ENCODE measurements around the gene CCT8.

The CCT8 gene

GRCh38 chr21:29076731-29077640, 3.5 kb upstream of the CCT8 start:
- peak; percentile 62 for DNase-seq

- DNase-seq = no peak
Observed at GRCh38 chr21:29075706-29076466, 2.4 kb upstream of the CCT8 start.

GRCh38 chr21:29074783-29075182, 1.3 kb upstream of the CCT8 start:
- no peak for DNase-seq

DNA sequence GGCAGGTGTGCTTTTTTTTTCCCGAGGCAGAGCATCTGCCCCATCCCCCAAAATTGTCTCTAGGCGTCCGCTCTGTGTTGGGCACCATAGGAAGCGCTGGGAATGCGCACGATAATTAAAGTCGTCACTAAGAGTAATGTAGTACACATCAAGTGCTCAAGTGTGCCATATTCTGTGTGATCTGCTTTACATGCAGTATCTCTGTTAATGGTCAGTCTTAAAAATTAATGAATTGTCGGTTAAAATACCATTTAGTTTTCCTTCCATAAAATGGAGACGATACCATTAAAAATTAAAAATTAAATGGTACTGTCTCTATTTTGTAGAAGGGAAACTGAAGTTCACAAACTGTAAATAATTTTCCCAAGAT, 544 bp upstream of the CCT8 start:
- no peak for DNase-seq

- no peak for DNase-seq
Observed at GRCh38 chr21:29072873-29073221, 601 bp downstream of the CCT8 start.

DNA sequence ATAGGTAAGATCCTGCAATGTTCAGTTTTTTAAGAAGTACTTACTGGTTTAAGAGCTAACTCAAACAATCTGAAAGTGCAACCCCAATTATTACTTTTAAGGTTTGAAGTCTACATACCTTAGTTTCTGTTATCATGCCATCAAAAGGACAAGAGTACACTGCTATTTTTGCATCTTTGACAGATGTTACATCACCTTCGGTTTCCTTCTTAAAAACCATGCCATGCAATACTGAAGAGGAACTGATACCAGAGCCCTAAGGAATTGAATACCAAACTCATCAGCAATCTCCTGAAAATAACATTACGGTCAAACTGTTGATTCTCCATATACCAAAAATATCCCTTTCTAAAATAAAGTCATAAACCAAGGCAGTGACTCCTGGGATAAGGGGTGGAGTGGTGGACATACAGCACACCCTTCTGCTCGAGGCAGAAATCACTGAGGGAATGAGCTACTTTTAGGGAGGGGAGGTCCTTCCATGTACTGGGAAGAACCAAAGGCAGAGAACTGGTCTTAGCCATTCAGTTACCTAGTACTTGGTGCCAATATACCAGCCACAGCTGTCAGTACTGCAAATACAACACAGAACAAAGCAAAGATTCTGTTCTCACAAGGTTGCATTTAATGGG, 8.5 kb downstream of the CCT8 start:
- no peak for DNase-seq

GRCh38 chr21:29056538-29057050, 16.9 kb downstream of the CCT8 start:
- no peak for DNase-seq

- peak; percentile 24 for DNase-seq
Observed at GRCh38 chr21:29056005-29056404, 17.4 kb downstream of the CCT8 start.

GRCh38 chr21:29055080-29055479, 18.4 kb downstream of the CCT8 start:
- no peak for DNase-seq

GRCh38 chr21:29053656-29054055, 19.8 kb downstream of the CCT8 start:
- no peak for DNase-seq

DNA sequence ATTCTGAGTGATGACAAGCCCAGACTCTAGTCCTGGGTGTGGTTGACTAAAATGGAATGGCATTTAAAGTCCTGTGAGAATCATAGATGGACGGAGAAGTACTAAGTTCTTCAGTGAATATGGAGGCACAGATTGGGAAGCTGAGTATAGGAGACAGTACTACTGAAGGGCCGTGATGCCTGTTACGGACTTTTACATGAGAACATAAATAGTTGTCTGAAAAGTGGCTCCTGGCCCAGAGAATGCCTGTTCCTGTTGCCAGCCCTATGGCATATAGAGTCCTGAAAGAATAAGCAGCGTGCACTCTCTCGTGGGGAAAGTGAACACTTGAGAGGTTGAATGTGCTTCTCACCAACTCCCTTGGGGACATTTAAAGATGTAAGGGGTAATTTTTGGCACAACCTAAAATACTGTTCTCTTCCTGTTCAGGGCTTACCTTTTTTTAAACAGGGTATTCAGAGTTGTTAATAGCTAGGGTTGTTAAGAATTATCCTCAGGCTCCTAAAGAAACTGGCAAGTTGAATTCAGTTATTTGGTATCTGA, 20.4 kb downstream of the CCT8 start:
- DNase-seq = no peak

DNA sequence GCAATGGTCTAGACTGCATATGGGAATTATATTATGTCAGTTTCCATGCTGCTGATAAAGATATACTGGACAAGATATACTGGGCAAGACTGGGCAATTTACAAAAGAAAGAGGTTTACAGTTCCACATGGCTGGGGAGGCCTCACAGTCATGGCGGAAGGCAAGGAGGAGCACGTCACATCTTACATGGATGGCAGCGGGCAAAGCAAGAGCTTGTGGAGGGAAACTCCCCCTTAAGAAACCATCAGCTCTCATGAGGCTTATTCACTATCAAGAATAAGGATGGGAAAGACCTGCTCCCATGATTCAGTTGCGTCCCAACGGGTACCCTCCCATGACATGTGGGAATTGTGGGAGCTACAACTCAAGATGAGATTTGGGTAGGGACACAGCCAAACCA, 21.2 kb downstream of the CCT8 start:
- DNase-seq = no peak

- DNase-seq = no peak
Observed at GRCh38 chr21:29034678-29035077, 38.8 kb downstream of the CCT8 start.

DNA sequence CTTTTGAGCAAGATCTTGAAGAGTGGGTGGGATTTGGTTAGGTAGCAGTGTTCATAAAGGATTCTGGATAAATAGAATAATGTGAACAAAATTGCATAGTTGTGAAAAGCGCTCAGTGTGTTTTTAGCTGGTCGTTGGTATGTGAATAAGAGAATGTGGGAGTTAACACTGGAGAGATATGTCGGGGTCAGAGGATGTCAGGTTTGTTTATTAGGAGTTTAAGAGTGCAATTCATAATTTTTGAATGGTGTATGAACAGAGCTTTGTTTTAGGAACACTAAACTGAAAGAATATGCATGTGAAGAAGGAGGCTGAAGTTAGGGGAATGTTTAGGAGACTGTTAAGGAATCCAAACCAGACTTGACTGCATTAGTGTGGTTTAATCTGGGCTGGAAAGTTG, 39.6 kb downstream of the CCT8 start:
- no peak for DNase-seq

DNA sequence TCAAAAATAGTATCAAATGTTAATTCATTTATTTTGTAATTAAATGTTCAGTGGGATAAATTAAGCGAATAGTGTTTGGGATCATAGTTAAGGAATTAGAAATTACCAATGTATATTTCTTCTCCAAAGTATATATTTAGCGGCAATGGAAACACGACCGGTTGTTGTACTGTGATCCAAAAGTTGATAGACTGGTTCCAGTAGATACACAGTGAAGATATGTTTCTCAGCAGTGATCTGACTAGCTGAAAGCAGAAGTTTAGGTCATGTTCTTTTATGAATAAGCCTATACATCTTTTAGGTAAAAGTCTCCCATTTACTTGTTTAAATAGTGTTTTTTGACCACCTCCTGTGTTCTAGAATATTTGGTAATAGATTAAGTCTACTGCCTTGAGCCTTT, 40.1 kb downstream of the CCT8 start:
- no peak for DNase-seq

DNA sequence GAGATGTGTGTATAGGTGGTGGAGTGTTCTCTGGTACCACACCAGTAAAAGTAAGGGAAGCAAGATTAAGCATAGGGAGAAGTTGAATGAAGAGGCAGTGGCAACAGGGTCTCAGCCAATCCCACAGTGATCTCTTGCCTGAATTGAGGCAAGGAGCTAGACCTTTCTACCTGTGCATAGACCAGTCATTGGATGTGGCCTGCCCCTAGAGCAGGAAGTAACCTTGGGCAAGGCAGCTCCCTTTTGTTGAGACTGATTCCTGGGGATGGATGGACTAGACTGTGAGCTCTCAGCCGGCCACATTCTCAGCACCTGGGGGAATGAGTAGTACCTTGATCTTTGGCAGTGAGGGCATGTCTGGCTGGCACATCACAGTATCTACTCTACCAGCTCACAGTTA, 42.5 kb downstream of the CCT8 start:
- DNase-seq = no peak

DNA sequence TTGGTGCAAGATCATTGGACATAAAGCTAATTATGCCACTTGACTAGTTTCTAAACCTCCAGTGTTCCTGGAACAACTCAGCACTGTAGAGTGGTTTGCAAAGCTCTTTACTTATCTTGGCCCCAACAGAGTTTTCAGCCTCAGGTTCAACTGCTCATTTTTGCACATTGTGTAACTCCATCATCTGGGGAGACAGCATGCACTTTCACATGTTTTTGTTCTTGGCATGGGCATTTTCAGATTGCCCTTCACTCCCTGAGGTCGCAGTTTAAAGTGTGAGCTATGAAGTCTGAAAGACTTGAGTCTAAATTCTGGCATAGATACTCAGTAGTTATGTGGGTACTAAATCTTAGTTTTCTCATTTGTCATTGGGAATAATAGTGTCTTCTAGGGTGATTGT, 43.9 kb downstream of the CCT8 start:
- no peak for DNase-seq

DNA sequence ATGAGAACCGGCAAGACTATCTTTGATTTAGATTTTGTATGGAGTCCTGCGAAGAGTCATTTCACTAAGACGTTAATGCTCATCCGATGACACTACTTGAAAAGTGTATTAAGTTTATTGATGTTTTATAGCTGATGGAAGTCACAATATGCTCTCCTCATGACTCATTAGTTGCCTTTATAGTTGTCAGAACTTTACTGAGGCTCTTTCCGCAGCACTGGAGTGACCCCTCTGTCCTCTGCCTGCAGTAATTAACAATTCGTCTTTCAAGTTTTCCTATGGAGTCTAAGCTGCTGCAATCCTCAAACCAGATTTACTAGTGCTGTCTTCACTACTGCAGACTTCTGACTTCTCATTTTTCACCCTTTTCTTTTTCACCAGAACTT, 48.1 kb downstream of the CCT8 start:
- DNase-seq = no peak

- peak; percentile 95 for DNase-seq
Observed at GRCh38 chr21:29024474-29025327, 48.7 kb downstream of the CCT8 start, which contains the start of gene USP16. USP16 (plus strand) TSS chr21:29024668; CDS start chr21:29027914, 3,246 bp downstream.

DNA sequence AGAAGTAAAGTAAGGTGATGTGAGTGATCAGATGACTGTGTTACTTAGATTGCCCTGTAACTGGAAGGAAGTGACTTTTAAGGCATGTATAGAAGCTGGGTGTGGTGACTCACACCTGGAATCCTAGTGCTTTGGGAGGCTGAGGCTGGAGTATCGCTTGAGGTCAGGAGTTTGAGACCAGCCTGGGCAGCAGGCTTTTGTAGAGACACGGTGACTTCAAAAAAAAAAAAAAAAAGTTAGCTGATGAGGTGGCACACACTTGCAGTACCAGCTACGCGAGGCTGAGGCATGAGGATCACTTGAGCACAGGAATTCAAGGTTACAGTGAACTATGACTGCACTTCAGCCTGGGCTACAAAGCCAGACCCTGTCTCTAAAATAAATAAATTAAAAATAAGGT, 51.3 kb downstream of the CCT8 start:
- DNase-seq = no peak

GRCh38 chr21:29018540-29018939, 54.9 kb downstream of the CCT8 start:
- no peak for DNase-seq

DNA sequence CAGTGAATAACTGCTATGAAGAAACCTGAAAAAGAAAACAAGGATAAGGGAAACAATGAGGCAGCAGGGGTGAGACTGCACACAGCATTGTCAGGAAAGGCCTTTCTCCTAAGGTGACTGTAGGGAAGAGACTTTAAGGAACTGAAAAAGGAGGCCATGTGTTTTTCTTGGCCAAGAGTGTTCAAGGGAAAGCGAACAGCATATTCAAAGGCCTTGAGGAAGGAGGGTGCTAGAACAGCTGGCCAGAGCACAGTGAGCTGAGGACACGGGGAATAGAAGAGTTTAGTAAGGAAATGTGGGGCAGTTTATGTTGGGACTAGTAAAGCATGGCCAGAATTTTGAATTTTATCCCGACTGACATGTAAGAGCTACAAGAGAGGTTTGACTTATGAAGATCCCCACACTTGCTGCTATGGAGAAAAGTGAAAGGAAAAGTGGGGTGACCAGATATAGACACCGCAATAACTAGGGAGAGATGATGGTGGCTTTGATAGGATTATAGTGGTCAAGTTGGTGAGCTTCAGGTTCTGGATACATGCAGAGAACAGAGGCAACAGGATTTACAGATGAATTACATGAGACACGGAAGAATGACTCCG, 55.7 kb downstream of the CCT8 start:
- DNase-seq = no peak
